ENCODE results near the gene TLE4.

DNA sequence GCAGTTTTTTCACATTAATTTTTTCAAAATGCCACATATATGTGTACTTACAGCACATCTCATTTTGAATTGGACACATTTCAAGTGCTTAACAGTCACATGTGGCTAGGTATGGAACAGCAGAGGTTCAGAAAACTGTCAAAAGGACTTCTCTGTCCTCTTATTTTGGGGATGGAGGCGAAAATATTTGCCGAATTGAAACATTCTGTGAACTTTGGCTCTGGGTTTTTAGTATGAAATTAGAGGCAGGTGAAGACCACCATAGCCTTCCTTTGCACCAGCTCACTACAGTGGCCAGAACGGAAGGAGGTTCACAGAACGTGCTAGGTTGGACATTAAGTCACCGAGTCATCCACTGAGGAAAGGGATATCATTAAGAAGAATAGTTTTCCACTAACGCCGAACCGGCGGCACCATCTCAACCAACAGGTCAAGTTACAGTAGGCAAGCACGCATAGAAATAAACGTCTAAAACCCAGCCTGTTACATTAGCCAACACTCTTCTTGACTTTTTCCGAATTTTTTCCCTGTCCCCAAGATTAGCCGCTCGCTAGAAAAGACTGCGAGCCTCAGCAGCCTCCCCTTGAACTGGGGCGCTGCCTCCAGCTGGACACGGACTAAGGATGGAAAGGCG lies 1.8 kb upstream of the TLE4 start:
- no peak for TF ChIP-seq CTCF (IDR thresholded peaks at IDR 0.05; ENCODE audit: low read depth, low read length)
- no peak for TF ChIP-seq POLR2A (IDR thresholded peaks at IDR 0.05; ENCODE audit: extremely low read depth, insufficient read length)
- no peak for TF ChIP-seq MYC (IDR thresholded peaks at IDR 0.05; ENCODE audit: low read depth, low read length)
